AG04449 (cell line): ENCODE measurements around the gene DRICH1.
"Not testable (repeated sequence)": the region's sequence is repeated elsewhere in the genome, so short reads cannot be mapped to it uniquely, and the experiment has no call there.

Experiments
- CTCF ChIA-PET: fragments of 350-600 bp; formaldehyde crosslinking; extraction: SDS; loops from one replicate; lab custom pipeline; 2021; ENCODE audit warnings: antibody characterized with exemption; lab: Yijun Ruan, JAX
- POLR2A ChIA-PET: fragments of 400-600, 350-600 bp; formaldehyde crosslinking; extraction: SDS; loops from one replicate; lab custom pipeline; 2020; ENCODE audit warnings: antibody characterized with exemption, inconsistent platforms; lab: Yijun Ruan, JAX
- DNase-seq: peaks from one replicate; pipeline ENCODE4 v3.0.0-alpha.2; 2010; ENCODE audit warnings: low read depth, low spot score
- H3K4me3 ChIP-seq: 2 replicates; pipeline ENCODE4 v1.5.1; 2011; ENCODE audit warnings: low read depth, mild to moderate bottlenecking, control low read depth, low read length
- TF ChIP-seq, protein P1 (sequence below): IDR thresholded peaks from one replicate; pipeline ENCODE4 v1.5.1; 2011; ENCODE audit warnings: mild to moderate bottlenecking, moderate library complexity, low read length, control low read depth, inconsistent platforms; ENCODE audit not compliant: insufficient read depth; ENCODE audit errors: missing control alignments

The DRICH1 gene, protein sequence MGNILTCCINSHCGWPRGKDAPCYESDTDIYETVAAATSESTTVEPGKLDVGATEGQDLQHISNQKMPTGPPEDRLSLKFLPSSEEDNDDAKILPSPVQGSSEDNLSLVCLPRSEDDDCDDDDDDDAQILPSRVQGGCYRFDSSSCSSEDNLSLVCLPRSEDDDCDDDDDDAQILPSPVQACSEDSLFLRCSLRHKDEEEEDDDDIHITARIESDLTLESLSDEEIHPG

DNA sequence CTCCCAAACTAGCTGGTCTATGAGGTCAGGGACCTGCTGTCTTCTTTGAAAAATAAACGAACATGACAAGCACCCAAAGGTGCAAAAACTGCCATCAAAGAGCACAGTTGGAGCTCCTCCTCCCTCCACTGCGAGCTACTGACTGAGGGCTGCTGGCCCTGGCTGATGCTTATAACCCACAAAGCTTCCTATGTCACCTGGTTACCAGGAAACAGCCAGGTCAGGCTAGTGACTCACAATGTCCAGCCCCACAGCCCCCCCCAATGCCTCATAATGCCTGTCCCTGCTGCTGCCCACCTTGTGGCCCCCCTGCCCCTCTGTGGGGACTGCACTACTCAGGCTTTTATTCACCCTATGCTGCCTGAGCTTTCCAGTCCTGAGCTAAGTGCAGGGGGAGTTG, at the start of gene DRICH1:
DRICH1 (minus strand) TSS at position 144 of the 400 bp plus-strand sequence. CDS start 298 bp downstream, outside the sequence.
- TF ChIP-seq, protein P1, sequence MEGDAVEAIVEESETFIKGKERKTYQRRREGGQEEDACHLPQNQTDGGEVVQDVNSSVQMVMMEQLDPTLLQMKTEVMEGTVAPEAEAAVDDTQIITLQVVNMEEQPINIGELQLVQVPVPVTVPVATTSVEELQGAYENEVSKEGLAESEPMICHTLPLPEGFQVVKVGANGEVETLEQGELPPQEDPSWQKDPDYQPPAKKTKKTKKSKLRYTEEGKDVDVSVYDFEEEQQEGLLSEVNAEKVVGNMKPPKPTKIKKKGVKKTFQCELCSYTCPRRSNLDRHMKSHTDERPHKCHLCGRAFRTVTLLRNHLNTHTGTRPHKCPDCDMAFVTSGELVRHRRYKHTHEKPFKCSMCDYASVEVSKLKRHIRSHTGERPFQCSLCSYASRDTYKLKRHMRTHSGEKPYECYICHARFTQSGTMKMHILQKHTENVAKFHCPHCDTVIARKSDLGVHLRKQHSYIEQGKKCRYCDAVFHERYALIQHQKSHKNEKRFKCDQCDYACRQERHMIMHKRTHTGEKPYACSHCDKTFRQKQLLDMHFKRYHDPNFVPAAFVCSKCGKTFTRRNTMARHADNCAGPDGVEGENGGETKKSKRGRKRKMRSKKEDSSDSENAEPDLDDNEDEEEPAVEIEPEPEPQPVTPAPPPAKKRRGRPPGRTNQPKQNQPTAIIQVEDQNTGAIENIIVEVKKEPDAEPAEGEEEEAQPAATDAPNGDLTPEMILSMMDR, result no peak
- ChIA-PET CTCF (no interaction called here), POLR2A (no interaction called here)
- no peak for DNase-seq
- H3K4me3 ChIP-seq, result no peak within 1 kb of the TSS

GRCh38 chr22:23681026-23681809, 49.1 kb upstream of the DRICH1 start:
- H3K4me3 ChIP-seq, result no peak overlapping the region
- DNase-seq, result no peak
- CTCF ChIA-PET, result no interaction called here
- TF ChIP-seq, protein P1, result no peak
- POLR2A ChIA-PET, result no interaction called here

- CTCF ChIA-PET, result no interaction called here
- POLR2A ChIA-PET, result no interaction called here
- DNase-seq, result no peak
- H3K4me3 ChIP-seq, result no peak overlapping the region
- TF ChIP-seq, protein P1, result no peak
Observed at GRCh38 chr22:23678133-23678532, 46.0 kb upstream of the DRICH1 start.

DNA sequence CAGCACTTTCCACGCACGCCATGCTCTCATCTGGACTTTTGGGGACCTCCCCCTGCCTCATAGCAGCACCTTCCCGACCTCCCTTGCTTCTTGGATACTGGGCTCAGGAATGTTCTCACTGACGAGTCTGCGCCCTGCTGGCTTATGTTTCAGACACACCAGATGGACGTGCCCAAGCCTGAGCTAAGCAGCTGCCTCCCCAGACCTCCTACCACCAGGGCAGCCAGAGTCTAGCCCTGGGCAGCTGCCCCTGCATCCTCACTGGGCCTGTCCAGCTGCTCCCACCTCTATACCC, 45.5 kb upstream of the DRICH1 start:
- H3K4me3 ChIP-seq, result no peak overlapping the region
- POLR2A ChIA-PET, result no interaction called here
- DNase-seq, result no peak
- TF ChIP-seq, protein P1, result no peak
- CTCF ChIA-PET, result no interaction called here

- H3K4me3 ChIP-seq, POLR2A ChIA-PET, CTCF ChIA-PET, DNase-seq: not testable (repeated sequence)
Observed at GRCh38 chr22:23676841-23677700, 45.0 kb upstream of the DRICH1 start.

- ChIA-PET CTCF (interaction anchor here (1.2 kb wide), 1 partner anchor 31 kb away, joined by 3 read pairs; no protein-coding TSS in a partner anchor), POLR2A (no interaction called here)
- no peak overlapping the region for H3K4me3 ChIP-seq
- TF ChIP-seq, protein P1, result no peak
- no peak for DNase-seq
Observed at GRCh38 chr22:23675502-23676415, 43.6 kb upstream of the DRICH1 start.

DNA sequence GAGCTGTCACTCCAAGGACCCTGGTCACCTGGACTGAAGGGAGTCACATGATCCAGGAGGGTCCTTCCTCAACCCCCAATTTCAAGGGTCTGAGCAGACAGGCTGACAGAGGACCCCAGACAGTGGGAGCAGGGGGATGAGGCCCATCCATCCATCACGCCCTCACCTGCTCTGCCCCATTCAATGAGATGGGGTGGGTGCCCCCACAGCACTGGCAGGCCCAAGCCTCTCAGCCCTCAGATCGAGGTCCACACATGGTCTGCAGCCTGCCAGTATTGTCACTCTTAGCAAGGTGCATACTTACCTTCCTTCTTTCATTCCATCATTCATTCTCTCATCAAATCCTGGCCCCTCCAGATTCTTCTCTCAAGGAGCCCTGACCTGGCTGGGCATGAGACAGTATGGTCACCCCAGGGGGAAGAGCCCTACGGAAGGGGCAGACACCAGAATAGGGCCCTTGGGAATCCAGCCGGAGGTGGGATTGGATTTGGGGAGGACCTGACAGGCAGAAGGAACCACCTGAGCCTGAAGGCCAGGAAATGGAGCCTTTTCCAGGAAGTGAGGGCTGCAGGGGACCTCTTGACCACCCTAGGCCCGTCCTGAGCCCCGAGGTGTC, 42.9 kb upstream of the DRICH1 start:
- DNase-seq, H3K4me3 ChIP-seq, POLR2A ChIA-PET: not testable (repeated sequence)
- CTCF ChIA-PET, result interaction anchor here (1.2 kb wide), 1 partner anchor 32 kb away, joined by 3 read pairs; no protein-coding TSS in a partner anchor
